ENCODE data around the gene PGM2.

GRCh38 chr4:37896206-37896860, 69.8 kb downstream of the PGM2 start:
- TF ChIP-seq EZH2phosphoT487 (IDR thresholded peaks at IDR 0.05; ENCODE audit: insufficient read depth, low read depth): no peak
- TF ChIP-seq EZH2 (IDR thresholded peaks at IDR 0.05; ENCODE audit: insufficient read depth, poor library complexity, severe bottlenecking): no peak
